Endothelial cell of umbilical vein (primary cell): ENCODE results near the gene ITGA5. TPM values are rescaled to one million over a fixed set of nuclear protein-coding genes. Genes with fewer than 3 reads are reported as not detected.

Experiments
- BruUV-seq: library from RNA; stranded (reverse); fragments of 400-500 nt; replicated peaks from 2 replicates; lab custom pipeline; 2021; lab: Mats Ljungman, UMichigan
- CTCF ChIA-PET: fragments of 300-600, 350-600 bp; sonication (Branson Sonifier 250); formaldehyde crosslinking; loops from one replicate; lab custom pipeline; 2021; ENCODE audit warnings: antibody characterized with exemption, inconsistent platforms; lab: Charles Lee
- POLR2A ChIA-PET: fragments of 300-600, 350-600 bp; sonication (Branson Sonifier 250); formaldehyde crosslinking; loops from one replicate; lab custom pipeline; 2021; ENCODE audit warnings: antibody characterized with exemption, inconsistent platforms; lab: Charles Lee
- DNase-seq: peaks from one replicate; pipeline ENCODE4 v3.0.0-alpha.2; 2011; ENCODE audit warnings: low read depth, low spot score
- FAIRE-seq: peaks from 2 replicates; lab custom pipeline; 2011; peaks lifted over from hg19 to GRCh38; lab: Jason Lieb, UNC
- H2AFZ ChIP-seq: 2 replicates; pipeline ENCODE4 v1.6.0; 2012; ENCODE audit warnings: low read depth, low read length, control low read depth, inconsistent platforms
- H3K27ac ChIP-seq: 2 replicates; pipeline ENCODE4 v1.5.1; 2011; ENCODE audit warnings: low read depth, mild to moderate bottlenecking, control low read depth, low read length, moderate library complexity; ENCODE audit not compliant: insufficient read depth
- H3K27me3 ChIP-seq, 2 experiments: 2 replicates each; pipeline versions ENCODE4 v1.6.0 to v1.6.1; 2011; ENCODE audit warnings: low read length in 2 of 2, mixed read lengths in 1 of 2; ENCODE audit not compliant: control insufficient read depth in 2 of 2, insufficient read depth in 2 of 2
- H3K36me3 ChIP-seq, 2 experiments: 2 replicates in 1 of 2; 3 replicates in 1 of 2; pipeline ENCODE4 v1.5.1; 2011; ENCODE audit warnings: low read length in 2 of 2, mild to moderate bottlenecking in 1 of 2, moderate library complexity in 1 of 2; ENCODE audit not compliant: control insufficient read depth in 2 of 2, insufficient read depth in 2 of 2; ENCODE audit errors: extremely low read depth in 1 of 2
- H3K4me1 ChIP-seq: 3 replicates; pipeline ENCODE4 v1.5.1; 2011; ENCODE audit warnings: mild to moderate bottlenecking, low read length; ENCODE audit not compliant: control insufficient read depth, insufficient read depth; ENCODE audit errors: extremely low read depth
- H3K4me2 ChIP-seq: 2 replicates; pipeline ENCODE4 v1.6.1; 2011; ENCODE audit warnings: low read length, control low read depth, mixed read lengths; ENCODE audit not compliant: insufficient read depth
- H3K4me3 ChIP-seq, 3 experiments: fragments of 200-600 bp in 1 of 3; sonication (generic), shearing (Covaris generic) in 1 of 3; replicated peaks in 1 of 3; 2 replicates each; pipeline ENCODE4 v1.5.1; 2011 to 2016; ENCODE audit warnings: control low read depth in 3 of 3, low read length in 3 of 3, mild to moderate bottlenecking in 2 of 3, inconsistent platforms in 1 of 3, low read depth in 1 of 3, moderate library complexity in 1 of 3; ENCODE audit not compliant: insufficient read depth in 1 of 3
- H3K79me2 ChIP-seq: 2 replicates; pipeline ENCODE4 v1.6.0; 2012; ENCODE audit warnings: low read length, inconsistent platforms; ENCODE audit not compliant: control insufficient read depth, insufficient read depth
- H3K9ac ChIP-seq: replicated peaks from 2 replicates; pipeline ENCODE3; 2011; ENCODE audit warnings: low read length, control low read depth; ENCODE audit not compliant: insufficient read depth; ENCODE audit errors: extremely low read depth
- H3K9me1 ChIP-seq: replicated peaks from 3 replicates; pipeline ENCODE4 v1.6.0; 2011; ENCODE audit warnings: mild to moderate bottlenecking, low read length; ENCODE audit not compliant: control insufficient read depth, insufficient read depth; ENCODE audit errors: extremely low read depth
- H3K9me3 ChIP-seq: replicated peaks from 2 replicates; pipeline ENCODE4 v1.5.1; 2012; ENCODE audit warnings: low read length, inconsistent platforms; ENCODE audit not compliant: control insufficient read depth, insufficient read depth
- H4K20me1 ChIP-seq: replicated peaks from 2 replicates; pipeline ENCODE3; 2011; ENCODE audit warnings: mild to moderate bottlenecking, low read length; ENCODE audit not compliant: control insufficient read depth, insufficient read depth; ENCODE audit errors: extremely low read depth
- EZH2 ChIP-seq: IDR thresholded peaks from 2 replicates; pipeline ENCODE4 v1.6.1; 2012; ENCODE audit warnings: borderline replicate concordance, low read depth, mild to moderate bottlenecking, moderate library complexity, low read length, inconsistent platforms; ENCODE audit not compliant: severe bottlenecking
- FOS ChIP-seq: IDR thresholded peaks from 2 replicates; pipeline ENCODE4 v1.6.1; 2011; ENCODE audit warnings: mild to moderate bottlenecking, low read length, moderate library complexity, borderline replicate concordance; ENCODE audit not compliant: insufficient read depth
- GATA2 ChIP-seq: IDR thresholded peaks from 2 replicates; pipeline ENCODE4 v1.7.0; 2011; ENCODE audit warnings: low read depth, mild to moderate bottlenecking, moderate library complexity, mixed read lengths, low read length; ENCODE audit not compliant: insufficient read length, insufficient read depth
- JUN ChIP-seq: IDR thresholded peaks from 2 replicates; pipeline ENCODE4 v1.6.1; 2011; ENCODE audit warnings: borderline replicate concordance, low read depth; ENCODE audit not compliant: insufficient read length, insufficient read depth
- MAX ChIP-seq: IDR thresholded peaks from 2 replicates; pipeline ENCODE4 v1.6.1; 2011; ENCODE audit not compliant: insufficient read depth, insufficient read length
- MYC ChIP-seq: IDR thresholded peaks from one replicate; pipeline ENCODE4 v1.6.1; 2011; ENCODE audit warnings: mild to moderate bottlenecking, low read depth, low read length
- POLR2A ChIP-seq: IDR thresholded peaks from 2 replicates; pipeline ENCODE4 v1.6.1; 2012; ENCODE audit warnings: low read depth, mild to moderate bottlenecking, control low read depth, low read length
- POLR2AphosphoS5 ChIP-seq: IDR thresholded peaks from 2 replicates; pipeline ENCODE4 v1.6.1; 2012; ENCODE audit warnings: low read depth, mild to moderate bottlenecking, control low read depth, low read length, moderate library complexity; ENCODE audit not compliant: insufficient read depth
- dilution Hi-C: fragments of 300-500 bp; cut with MboI; formaldehyde crosslinking; loops from one replicate; pipeline ENCODE4 v1.15.0; 2019; ENCODE audit warnings: low sequenced_read_pairs; ENCODE audit not compliant: extremely low pct_ligation_motif_present
- intact Hi-C: fragments of 100-400 bp; cut with micrococcal nuclease; formaldehyde crosslinking; loops from one replicate; pipeline ENCODE4 v1.10.0; 2022
- polyA plus RNA-seq, 4 experiments: library from polyadenylated mRNA; depleted of rRNA in 3 of 4; stranded (reverse) in 3 of 4; unstranded in 1 of 4; fragments of >200 nt; gene quantifications; 2 replicates each; pipeline versions ENCODE4 v1.2.1 to v1.2.3, GENCODE V29; 2011 to 2012; ENCODE audit warnings: missing spikeins in 1 of 4
- total RNA-seq: library from RNA; stranded (reverse); gene quantifications from 2 replicates; pipeline ENCODE4 v1.2.3, GENCODE V29; 2021
- TF ChIP-seq, protein P1 (sequence below), 2 donors: IDR thresholded peaks; 1 replicate in 1 of 2; 2 replicates in 1 of 2; pipeline ENCODE4 v1.5.1; 2011; ENCODE audit warnings: low read length in 2 of 2, mild to moderate bottlenecking in 2 of 2, moderate library complexity in 2 of 2, control low read depth in 1 of 2, inconsistent platforms in 1 of 2, low read depth in 1 of 2; ENCODE audit not compliant: insufficient read depth in 1 of 2; ENCODE audit errors: extremely low read depth in 1 of 2

ITGA5 gene
- total and polyA plus RNA-seq, 2 donors (not counting 3 experiments of a cell fraction or from before 2014, with no cell fraction given) = 657 to 938 TPM

DNA sequence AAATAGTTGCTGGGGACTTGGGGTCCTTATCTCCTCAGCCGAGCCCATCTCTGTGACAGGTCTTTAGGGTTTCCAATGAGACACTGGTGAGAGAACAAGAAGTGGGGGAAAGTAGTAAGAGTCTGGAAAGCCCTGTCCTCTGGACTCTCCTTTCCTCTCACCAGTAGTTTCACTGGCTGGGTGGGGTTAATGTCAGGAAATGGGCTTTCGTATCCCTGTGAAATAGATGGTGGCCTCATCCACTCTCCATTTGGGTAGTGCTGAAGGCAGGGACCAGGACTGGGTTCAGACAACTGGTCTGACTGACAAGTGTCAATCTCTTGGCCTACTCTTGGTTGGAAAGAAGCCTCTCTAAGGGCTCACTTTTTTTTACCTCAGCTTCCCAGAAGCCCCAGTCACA lies 42.1 kb downstream of the ITGA5 start:
- H3K27ac ChIP-seq = no peak overlapping the region
- H3K9me3 ChIP-seq = no peaks in the 10 kb centered on the region
- POLR2A ChIA-PET = interaction anchor here (0.5 kb wide), 1 partner anchor 153 kb away, joined by 6 read pairs; no protein-coding TSS in a partner anchor
- H2AFZ ChIP-seq = no peak overlapping the region
- H4K20me1 ChIP-seq = no peaks in the 10 kb centered on the region
- BruUV-seq = no TSS peak
- no peaks in the 10 kb centered on the region for H3K79me2 ChIP-seq
- CTCF ChIA-PET = no interaction called here
- no peaks in the 10 kb centered on the region for H3K9me1 ChIP-seq
- no peak for FAIRE-seq
- dilution Hi-C loops = no loop called here
- DNase-seq = no peak
- H3K27me3 ChIP-seq = no peaks in the 10 kb centered on the region
- intact Hi-C loops = no loop called here
- H3K4me1 ChIP-seq = peaks cover 9% of the 10 kb centered on the region
- no peak overlapping the region for H3K9ac ChIP-seq
- H3K36me3 ChIP-seq = no peaks in the 10 kb centered on the region
- TF ChIP-seq JUN = no peak
- TF ChIP-seq FOS = no peak
- TF ChIP-seq MYC = no peak
- no peak for TF ChIP-seq POLR2AphosphoS5
- no peak for TF ChIP-seq GATA2
- TF ChIP-seq, protein P1, sequence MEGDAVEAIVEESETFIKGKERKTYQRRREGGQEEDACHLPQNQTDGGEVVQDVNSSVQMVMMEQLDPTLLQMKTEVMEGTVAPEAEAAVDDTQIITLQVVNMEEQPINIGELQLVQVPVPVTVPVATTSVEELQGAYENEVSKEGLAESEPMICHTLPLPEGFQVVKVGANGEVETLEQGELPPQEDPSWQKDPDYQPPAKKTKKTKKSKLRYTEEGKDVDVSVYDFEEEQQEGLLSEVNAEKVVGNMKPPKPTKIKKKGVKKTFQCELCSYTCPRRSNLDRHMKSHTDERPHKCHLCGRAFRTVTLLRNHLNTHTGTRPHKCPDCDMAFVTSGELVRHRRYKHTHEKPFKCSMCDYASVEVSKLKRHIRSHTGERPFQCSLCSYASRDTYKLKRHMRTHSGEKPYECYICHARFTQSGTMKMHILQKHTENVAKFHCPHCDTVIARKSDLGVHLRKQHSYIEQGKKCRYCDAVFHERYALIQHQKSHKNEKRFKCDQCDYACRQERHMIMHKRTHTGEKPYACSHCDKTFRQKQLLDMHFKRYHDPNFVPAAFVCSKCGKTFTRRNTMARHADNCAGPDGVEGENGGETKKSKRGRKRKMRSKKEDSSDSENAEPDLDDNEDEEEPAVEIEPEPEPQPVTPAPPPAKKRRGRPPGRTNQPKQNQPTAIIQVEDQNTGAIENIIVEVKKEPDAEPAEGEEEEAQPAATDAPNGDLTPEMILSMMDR (IDR thresholded peaks at IDR 0.05; ENCODE audit: extremely low read depth in 1 of 2, insufficient read depth in 1 of 2, low read depth in 1 of 2, low read length in 2 of 2) = no peak
- no peak for TF ChIP-seq POLR2A
- no peak for TF ChIP-seq MAX
- no peak for TF ChIP-seq EZH2
- no peak overlapping the region for H3K4me3 ChIP-seq
- H3K4me2 ChIP-seq = no peak overlapping the region
